HepG2 (cell line): Measurements from ENCODE around the gene MSANTD1. TPM values are rescaled to one million over a fixed set of nuclear protein-coding genes. Genes with fewer than 3 reads are reported as not detected.

Source experiments
- ELF3 ChIP-seq: IDR thresholded peaks from 2 replicates; pipeline ENCODE4 v1.6.1; 2016; ENCODE audit warnings: missing genetic modification reagents, missing compliant biosample characterization
- ESRRA ChIP-seq: sonication (generic); formaldehyde crosslinking; IDR thresholded peaks from 2 replicates; pipeline ENCODE4 v1.5.1; 2020; ENCODE audit warnings: mild to moderate bottlenecking, low read depth, missing genetic modification reagents
- HES4 ChIP-seq: sonication (generic); formaldehyde crosslinking; IDR thresholded peaks from 2 replicates; pipeline ENCODE4 v1.9.0; 2021; ENCODE audit warnings: mild to moderate bottlenecking, missing genetic modification reagents, borderline replicate concordance
- KIAA2018 ChIP-seq: sonication (generic); formaldehyde crosslinking; IDR thresholded peaks from 2 replicates; pipeline ENCODE4 v1.5.0; 2020; ENCODE audit warnings: mild to moderate bottlenecking, missing genetic modification reagents, borderline replicate concordance
- MZF1 ChIP-seq: sonication (generic); formaldehyde crosslinking; IDR thresholded peaks from 2 replicates; pipeline ENCODE4 v1.8.1; 2023; ENCODE audit warnings: mild to moderate bottlenecking, missing genetic modification reagents, borderline replicate concordance
- NCOA1 ChIP-seq: sonication (generic); formaldehyde crosslinking; IDR thresholded peaks from 2 replicates; pipeline ENCODE4 v1.9.0; 2021; ENCODE audit warnings: missing genetic modification reagents
- TCF12 ChIP-seq, 2 experiments: fragments of 450-650 bp in 1 of 2; sonication (generic) in 1 of 2; formaldehyde crosslinking in 1 of 2; IDR thresholded peaks; 2 replicates each; pipeline versions ENCODE4 v1.6.1 to v1.8.0; 2017 to 2022; ENCODE audit warnings: antibody characterized with exemption in 1 of 2, mild to moderate bottlenecking in 1 of 2, missing genetic modification reagents in 1 of 2, moderate library complexity in 1 of 2
- TP53 ChIP-seq: sonication (generic); formaldehyde crosslinking; conservative IDR thresholded peaks from 2 replicates; pipeline ENCODE4 v1.4.0; 2020; ENCODE audit warnings: missing genetic modification reagents
- ZNF329 ChIP-seq: sonication (generic); formaldehyde crosslinking; IDR thresholded peaks from 2 replicates; pipeline ENCODE4 v1.9.0; 2021; ENCODE audit warnings: low read depth, mild to moderate bottlenecking, missing genetic modification reagents
- ZNF564 ChIP-seq: sonication (generic); formaldehyde crosslinking; IDR thresholded peaks from 2 replicates; pipeline ENCODE4 v1.8.1; 2023; ENCODE audit warnings: mild to moderate bottlenecking, missing genetic modification reagents
- ZNF607 ChIP-seq: sonication (generic); formaldehyde crosslinking; IDR thresholded peaks from 2 replicates; pipeline ENCODE4 v1.5.1; 2020; ENCODE audit warnings: missing genetic modification reagents, mild to moderate bottlenecking, borderline replicate concordance
- polyA plus RNA-seq, 8 experiments: library from polyadenylated mRNA; depleted of rRNA in 3 of 8; stranded (reverse) in 7 of 8; unstranded in 1 of 8; fragments of >200 nt; fragmentation: Illumina TruSeq in 4 of 8; extraction: Trizol in 4 of 8; gene quantifications; 2 replicates each; pipeline versions ENCODE4 v1.2.1 to v1.2.3, GENCODE V29; 2011 to 2016; ENCODE audit warnings: low read depth in 4 of 8, missing spikeins in 1 of 8, mixed read lengths in 1 of 8; ENCODE audit not compliant: insufficient read depth in 1 of 8
- total RNA-seq, 5 experiments: library from RNA; depleted of rRNA; stranded (reverse); fragments of >200 nt; fragmentation: Illumina TruSeq; extraction: Trizol; gene quantifications; 2 replicates each; pipeline ENCODE4 v1.2.3, GENCODE V29; 2016; ENCODE audit warnings: low read depth in 1 of 5
- TF ChIP-seq, protein P1 (sequence below): sonication (generic); formaldehyde crosslinking; IDR thresholded peaks from 2 replicates; pipeline ENCODE4 v1.4.0; 2020; ENCODE audit warnings: mild to moderate bottlenecking, low read depth, missing genetic modification reagents
- TF ChIP-seq, protein P2 (sequence below): sonication (generic); formaldehyde crosslinking; IDR thresholded peaks from 2 replicates; pipeline ENCODE4 v1.5.1; 2020; ENCODE audit warnings: mild to moderate bottlenecking, missing genetic modification reagents, borderline replicate concordance

The MSANTD1 gene
- total and polyA plus RNA-seq, 2 of the 13 experiments (the other 11 are each of a cell fraction or from before 2014, with no cell fraction given), result 0.22 to 0.40 TPM

DNA sequence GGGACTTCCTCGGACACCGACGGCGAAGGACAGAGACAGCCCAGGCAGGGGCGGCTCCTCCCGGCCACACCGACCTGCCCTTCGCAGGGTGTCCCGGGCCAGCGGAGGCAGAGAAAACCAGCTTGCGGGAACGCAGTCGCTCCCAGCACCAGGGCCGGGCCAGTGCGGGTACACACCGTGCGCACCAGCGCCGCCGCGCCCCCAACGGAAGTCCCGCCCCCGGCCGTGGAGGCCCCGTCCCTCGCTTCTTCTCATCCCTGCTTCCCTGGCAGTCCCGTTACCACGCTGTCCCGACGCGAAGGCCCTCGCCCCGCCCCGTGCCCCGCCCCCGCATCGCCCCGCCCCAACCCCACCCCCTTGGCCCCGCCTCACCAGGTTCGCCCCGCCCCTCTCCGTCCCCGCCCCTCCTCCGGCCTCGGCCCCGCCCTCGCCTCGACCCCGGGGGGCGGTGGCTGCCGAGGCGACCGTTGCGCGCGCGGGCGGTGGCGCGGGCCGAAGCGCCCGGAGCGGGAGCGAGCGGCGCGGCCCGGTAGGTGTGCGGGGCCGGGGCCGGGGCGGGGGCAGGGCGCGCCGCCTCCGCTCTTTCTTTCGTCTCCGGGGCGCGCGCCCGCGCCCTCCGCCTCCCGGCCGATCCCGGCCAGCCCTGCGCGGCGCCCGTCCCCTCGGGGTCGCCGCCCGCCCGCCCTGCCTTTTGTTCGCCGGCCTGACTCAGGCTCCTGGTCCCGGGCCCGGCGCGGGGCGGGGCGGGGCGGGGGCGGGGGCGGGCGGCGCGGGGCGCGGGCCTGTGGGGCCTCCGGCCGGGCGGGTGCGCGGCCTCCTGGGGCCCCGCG lies 43.8 kb downstream of the MSANTD1 start, which contains the start of gene RGS12 (continued):
- TF ChIP-seq KIAA2018 (CRISPR knock-in tag) (0 out of 2 replicates have a peak, but pooled peaks have one; percentile 89), ZNF329 (CRISPR knock-in tag) (no peak), ZNF607 (no peak), TCF12 (IDR thresholded peaks at IDR 0.05) (no peak), TCF12 (CRISPR knock-in tag; IDR thresholded peaks at IDR 0.05) (0 out of 2 replicates have a peak, but pooled peaks have one; percentile 17), MZF1 (CRISPR knock-in tag) (no peak), HES4 (CRISPR knock-in tag) (0 out of 2 replicates have a peak, but pooled peaks have one; percentile 11), TP53 (CRISPR knock-in tag) (no peak), ZNF564 (CRISPR knock-in tag) (no peak; the same call in 1 of the 2 replicates), ESRRA (no peak), ELF3 (CRISPR knock-in tag) (no peak), NCOA1 (no peak)
- TF ChIP-seq, protein P1, sequence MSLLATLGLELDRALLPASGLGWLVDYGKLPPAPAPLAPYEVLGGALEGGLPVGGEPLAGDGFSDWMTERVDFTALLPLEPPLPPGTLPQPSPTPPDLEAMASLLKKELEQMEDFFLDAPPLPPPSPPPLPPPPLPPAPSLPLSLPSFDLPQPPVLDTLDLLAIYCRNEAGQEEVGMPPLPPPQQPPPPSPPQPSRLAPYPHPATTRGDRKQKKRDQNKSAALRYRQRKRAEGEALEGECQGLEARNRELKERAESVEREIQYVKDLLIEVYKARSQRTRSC (CRISPR knock-in tag), result no peak
- TF ChIP-seq, protein P2, sequence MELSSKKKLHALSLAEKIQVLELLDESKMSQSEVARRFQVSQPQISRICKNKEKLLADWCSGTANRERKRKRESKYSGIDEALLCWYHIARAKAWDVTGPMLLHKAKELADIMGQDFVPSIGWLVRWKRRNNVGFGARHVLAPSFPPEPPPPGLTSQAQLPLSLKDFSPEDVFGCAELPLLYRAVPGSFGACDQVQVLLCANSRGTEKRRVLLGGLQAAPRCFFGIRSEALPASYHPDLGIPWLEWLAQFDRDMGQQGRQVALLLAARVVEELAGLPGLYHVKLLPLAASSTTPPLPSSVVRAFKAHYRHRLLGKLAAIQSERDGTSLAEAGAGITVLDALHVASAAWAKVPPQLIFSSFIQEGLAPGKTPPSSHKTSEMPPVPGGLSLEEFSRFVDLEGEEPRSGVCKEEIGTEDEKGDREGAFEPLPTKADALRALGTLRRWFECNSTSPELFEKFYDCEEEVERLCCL (CRISPR knock-in tag), result 0 out of 2 replicates have a peak, but pooled peaks have one; percentile 37
